ENCODE data around the gene ADORA3.

ADORA3 gene

GRCh38 chr1:111507411-111508201 is 4.2 kb upstream of the ADORA3 start:
- peak; percentile 63 for DNase-seq (ENCODE audit: low spot score)

- DNase-seq (ENCODE audit: low spot score): no peak
Observed at GRCh38 chr1:111506561-111506960, 3.1 kb upstream of the ADORA3 start.

- DNase-seq (ENCODE audit: low spot score): no peak
Observed at GRCh38 chr1:111505641-111506119, 2.2 kb upstream of the ADORA3 start.

- DNase-seq (ENCODE audit: low spot score): no peak
Observed at GRCh38 chr1:111504097-111504496, 664 bp upstream of the ADORA3 start.

- DNase-seq (ENCODE audit: low spot score): no peak
Observed at GRCh38 chr1:111501645-111502044, 1.8 kb downstream of the ADORA3 start.

GRCh38 chr1:111499026-111499785 is 4.2 kb downstream of the ADORA3 start:
- no peak for DNase-seq (ENCODE audit: low spot score)

GRCh38 chr1:111497592-111497991 is 5.8 kb downstream of the ADORA3 start:
- DNase-seq (ENCODE audit: low spot score): no peak

- DNase-seq (ENCODE audit: low spot score): no peak
Observed at GRCh38 chr1:111496398-111496797, 7.0 kb downstream of the ADORA3 start.

GRCh38 chr1:111491070-111491469 is 12.4 kb downstream of the ADORA3 start:
- no peak for DNase-seq (ENCODE audit: low spot score)

GRCh38 chr1:111490220-111490619 is 13.2 kb downstream of the ADORA3 start:
- no peak for DNase-seq (ENCODE audit: low spot score)

- no peak for DNase-seq (ENCODE audit: low spot score)
Observed at GRCh38 chr1:111489604-111490003, 13.8 kb downstream of the ADORA3 start.

GRCh38 chr1:111488669-111489068 is 14.8 kb downstream of the ADORA3 start:
- DNase-seq (ENCODE audit: low spot score): no peak

- DNase-seq (ENCODE audit: low spot score): no peak
Observed at GRCh38 chr1:111487133-111487532, 16.3 kb downstream of the ADORA3 start.

- no peak for DNase-seq (ENCODE audit: low spot score)
Observed at GRCh38 chr1:111486431-111486830, 17.0 kb downstream of the ADORA3 start.

- peak; percentile 2 for DNase-seq (ENCODE audit: low spot score)
Observed at GRCh38 chr1:111484391-111485026, 18.9 kb downstream of the ADORA3 start.

- DNase-seq (ENCODE audit: low spot score): no peak
Observed at GRCh38 chr1:111483876-111484275, 19.6 kb downstream of the ADORA3 start.

- peak; percentile 52 for DNase-seq (ENCODE audit: low spot score)
Observed at GRCh38 chr1:111483166-111483565, 20.3 kb downstream of the ADORA3 start.

GRCh38 chr1:111481387-111482221 is 21.8 kb downstream of the ADORA3 start:
- peak; percentile 88 for DNase-seq (ENCODE audit: low spot score)

GRCh38 chr1:111480674-111481073 is 22.8 kb downstream of the ADORA3 start:
- no peak for DNase-seq (ENCODE audit: low spot score)

- DNase-seq (ENCODE audit: low spot score): no peak
Observed at GRCh38 chr1:111476761-111477309, 26.6 kb downstream of the ADORA3 start.

GRCh38 chr1:111476214-111476613 is 27.2 kb downstream of the ADORA3 start:
- no peak for DNase-seq (ENCODE audit: low spot score)
